Right renal pelvis (tissue), 4 donors: ENCODE results near the gene NSD1. TPM values are rescaled to one million over a fixed set of nuclear protein-coding genes. Genes with fewer than 3 reads are reported as not detected.

Source experiments
- DNase-seq, 4 donors: peaks; one replicate each; pipeline ENCODE4 v3.0.0-alpha.2; 2013; ENCODE audit warnings: low read depth in 4 of 4, low spot score in 3 of 4, missing footprints in 1 of 4
- polyA plus RNA-seq, 4 donors: library from polyadenylated mRNA; unstranded; fragments of 120-200 nt; gene quantifications; one replicate each; pipeline ENCODE4 v1.2.1, GENCODE V29; 2013; ENCODE audit not compliant: insufficient read length in 4 of 4

NSD1 gene
- polyA plus RNA-seq, 4 donors = 60.5 to 67.0 (median 64.6) TPM

- no peak for DNase-seq
Observed at GRCh38 chr5:177319913-177320588, 186.5 kb downstream of the NSD1 start.

GRCh38 chr5:177320879-177321278 lies 187.3 kb downstream of the NSD1 start:
- no peak for DNase-seq

GRCh38 chr5:177325868-177326381 lies 192.4 kb downstream of the NSD1 start:
- DNase-seq = no peak

GRCh38 chr5:177327539-177328522 lies 194.3 kb downstream of the NSD1 start:
- no peak for DNase-seq

- no peak for DNase-seq
Observed at GRCh38 chr5:177328545-177329231, 195.1 kb downstream of the NSD1 start.

GRCh38 chr5:177329883-177330282 lies 196.3 kb downstream of the NSD1 start:
- no peak for DNase-seq

- no peak for DNase-seq
Observed at GRCh38 chr5:177330991-177331842, 197.6 kb downstream of the NSD1 start.

GRCh38 chr5:177332031-177332895 lies 198.7 kb downstream of the NSD1 start:
- DNase-seq = no peak

GRCh38 chr5:177332896-177333260 lies 199.3 kb downstream of the NSD1 start:
- DNase-seq = no peak

GRCh38 chr5:177333420-177334154 lies 200.0 kb downstream of the NSD1 start:
- no peak for DNase-seq

- DNase-seq = no peak
Observed at GRCh38 chr5:177334155-177334551, 200.6 kb downstream of the NSD1 start.

GRCh38 chr5:177334781-177335700 lies 201.5 kb downstream of the NSD1 start:
- DNase-seq = no peak

GRCh38 chr5:177335701-177336065 lies 202.1 kb downstream of the NSD1 start:
- no peak for DNase-seq

- DNase-seq = no peak
Observed at GRCh38 chr5:177336112-177336511, 202.5 kb downstream of the NSD1 start.

GRCh38 chr5:177336603-177337494 lies 203.3 kb downstream of the NSD1 start:
- no peak for DNase-seq
